HG03066 (cell line): ENCODE data around the gene DIS3L2.
"Not testable (repeated sequence)": the region's sequence is repeated elsewhere in the genome, so short reads cannot be mapped to it uniquely, and the experiment has no call there.

Source experiments
- ATAC-seq: cut with Tn5 transposase; IDR thresholded peaks from one replicate; pipeline ENCODE4 v1.9.1; 2021; ENCODE audit warnings: low read depth; ENCODE audit not compliant: unreplicated experiment

Gene DIS3L2

GRCh38 chr2:231928481-231928880 is 33.0 kb upstream of the DIS3L2 start:
- no peak for ATAC-seq

- no peak for ATAC-seq
Observed at GRCh38 chr2:231928901-231929725, 32.4 kb upstream of the DIS3L2 start.

DNA sequence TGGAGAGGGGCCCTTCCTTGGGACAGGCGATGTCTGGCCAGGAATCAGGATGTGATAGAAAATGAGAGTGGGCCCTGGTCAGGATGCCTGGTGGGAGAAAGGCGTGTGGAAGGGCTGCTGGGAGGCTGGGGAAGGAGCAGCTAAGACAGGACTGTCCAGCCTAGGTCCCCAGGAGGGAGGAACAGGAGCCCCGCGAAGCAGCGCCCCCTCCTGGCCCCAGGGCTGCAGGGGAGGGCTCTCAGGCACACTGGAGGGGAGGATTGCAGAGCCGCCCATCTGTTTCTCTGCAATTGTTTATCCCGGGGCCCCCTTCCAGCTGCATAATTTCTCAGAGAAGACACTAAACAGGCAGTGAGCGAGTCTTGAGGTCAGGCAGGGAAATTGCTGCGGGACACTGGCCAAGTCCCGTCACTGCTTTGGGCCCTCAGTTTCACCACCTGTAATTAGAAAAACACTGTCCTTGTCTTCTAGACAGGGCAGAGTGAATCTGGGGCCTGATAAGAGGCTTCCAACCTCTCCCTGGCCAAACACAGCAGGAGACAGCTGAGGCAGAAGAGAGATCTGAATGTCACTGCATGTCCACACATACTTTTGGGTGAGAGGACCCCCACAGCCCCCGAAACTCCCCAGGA is 31.4 kb upstream of the DIS3L2 start:
- no peak for ATAC-seq

GRCh38 chr2:231930593-231931281 is 30.8 kb upstream of the DIS3L2 start:
- no peak for ATAC-seq

- ATAC-seq = no peak
Observed at GRCh38 chr2:231931481-231931915, 30.0 kb upstream of the DIS3L2 start.

- no peak for ATAC-seq
Observed at GRCh38 chr2:231932711-231932970, 28.9 kb upstream of the DIS3L2 start.

- no peak for ATAC-seq
Observed at GRCh38 chr2:231932985-231933915, 28.3 kb upstream of the DIS3L2 start.

DNA sequence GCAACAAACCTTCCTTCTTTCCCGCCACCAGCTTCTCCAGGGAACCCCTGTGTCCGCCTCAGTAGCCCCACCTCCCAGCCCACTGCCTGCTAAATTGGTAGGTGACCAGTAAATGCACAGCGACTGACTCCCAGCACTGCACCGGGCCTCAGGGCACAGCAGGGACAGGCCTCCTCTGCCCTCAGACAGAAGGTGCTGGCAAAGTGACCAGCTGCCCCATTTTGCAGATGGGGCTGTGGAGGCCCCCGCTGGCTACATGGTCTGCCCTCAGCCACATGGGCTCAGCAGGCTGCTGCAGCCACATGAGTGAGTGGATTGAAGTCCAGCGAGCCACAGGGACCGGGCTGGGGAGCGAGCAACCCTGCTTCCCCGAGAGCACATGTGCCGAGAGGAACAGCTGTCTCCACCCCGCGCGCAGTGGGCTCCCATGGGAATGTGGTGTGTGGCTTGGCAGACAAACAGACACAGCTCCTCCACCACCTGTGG is 27.6 kb upstream of the DIS3L2 start:
- no peak for ATAC-seq

- no peak for ATAC-seq
Observed at GRCh38 chr2:231934441-231935206, 26.9 kb upstream of the DIS3L2 start.

- ATAC-seq = no peak
Observed at GRCh38 chr2:231935207-231935524, 26.3 kb upstream of the DIS3L2 start.

DNA sequence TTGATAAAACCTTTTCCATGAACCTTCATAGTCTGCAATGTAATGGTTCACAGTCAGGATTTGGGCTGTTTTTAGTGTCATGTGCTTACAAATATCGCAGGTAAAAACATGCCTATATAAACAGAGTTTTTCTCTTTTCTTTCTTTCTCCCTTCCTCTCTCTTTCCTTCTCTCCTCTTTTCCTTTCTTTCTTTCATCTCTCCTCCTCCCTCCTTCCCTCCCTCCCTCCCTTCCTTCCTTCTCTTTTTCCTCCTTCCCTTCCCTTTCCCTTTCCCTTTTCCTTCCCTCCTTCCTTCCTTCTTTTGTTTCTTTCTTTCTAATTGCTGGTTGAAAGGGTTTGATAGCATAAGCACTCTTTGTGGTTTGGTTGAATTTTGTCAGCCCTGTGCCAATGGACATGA is 25.7 kb upstream of the DIS3L2 start:
- no peak for ATAC-seq

GRCh38 chr2:231936491-231936890 is 25.0 kb upstream of the DIS3L2 start:
- no peak for ATAC-seq

DNA sequence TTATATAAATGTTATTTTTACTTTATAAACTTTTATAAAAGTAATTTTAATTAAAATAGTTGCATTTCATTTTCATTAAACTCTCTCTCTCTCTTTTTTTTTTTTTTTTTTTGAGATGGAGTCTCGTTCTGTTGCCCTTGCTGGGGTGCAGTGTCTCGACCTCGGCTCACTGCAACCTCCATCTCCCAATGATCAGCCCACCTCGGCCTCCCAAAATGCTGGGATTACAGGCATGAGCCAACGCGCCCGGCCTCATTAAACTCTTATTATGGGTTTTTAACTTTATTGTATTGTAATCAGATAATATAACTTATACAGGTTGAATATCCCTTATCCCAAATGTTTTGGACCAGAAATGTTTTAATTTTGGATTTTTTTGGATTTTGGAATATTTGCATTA is 24.5 kb upstream of the DIS3L2 start:
- ATAC-seq = no peak

DNA sequence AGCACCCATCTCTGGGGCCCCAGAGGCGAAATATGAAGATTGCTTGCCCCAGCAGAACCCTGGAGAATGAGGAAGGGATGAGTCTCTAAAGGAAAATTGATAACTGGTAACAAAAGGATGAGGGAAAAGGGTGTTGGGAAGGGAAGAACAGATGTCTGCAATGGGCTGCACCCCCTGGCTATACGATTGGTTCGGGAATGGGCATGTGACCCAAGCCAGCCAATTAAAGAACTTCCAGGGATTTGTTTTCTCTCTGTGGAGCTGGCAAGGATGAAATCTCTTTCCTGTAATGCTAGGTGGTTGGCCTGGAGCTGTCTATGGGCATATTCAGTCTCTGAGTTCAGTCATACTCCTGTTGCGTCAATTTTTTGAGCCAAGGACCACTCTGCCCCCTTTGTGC is 22.5 kb upstream of the DIS3L2 start:
- ATAC-seq = no peak

DNA sequence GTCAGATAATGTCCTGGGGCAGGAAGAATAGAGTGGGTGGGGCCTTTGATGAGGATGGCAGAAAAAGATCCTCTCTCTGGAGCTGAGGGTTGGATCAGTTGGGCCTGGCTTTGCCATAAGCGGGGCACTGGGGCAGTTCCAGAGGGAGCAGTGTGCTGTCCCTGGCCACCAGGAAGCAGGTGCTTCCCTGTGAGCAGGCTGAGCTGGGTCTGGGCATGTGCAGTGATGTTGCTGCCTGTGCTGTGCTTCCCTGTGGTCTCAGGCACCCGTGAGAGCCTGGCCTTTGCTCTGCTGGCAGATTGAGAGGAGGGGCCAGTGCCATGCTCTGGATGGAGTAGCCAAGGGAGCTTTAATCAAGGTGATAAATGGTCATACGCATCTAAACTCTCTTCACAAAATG is 20.7 kb upstream of the DIS3L2 start:
- ATAC-seq = no peak

GRCh38 chr2:231941673-231942072 is 19.8 kb upstream of the DIS3L2 start:
- no peak for ATAC-seq

- no peak for ATAC-seq
Observed at GRCh38 chr2:231942180-231942579, 19.3 kb upstream of the DIS3L2 start.

- no peak for ATAC-seq
Observed at GRCh38 chr2:231946241-231946814, 15.2 kb upstream of the DIS3L2 start.

DNA sequence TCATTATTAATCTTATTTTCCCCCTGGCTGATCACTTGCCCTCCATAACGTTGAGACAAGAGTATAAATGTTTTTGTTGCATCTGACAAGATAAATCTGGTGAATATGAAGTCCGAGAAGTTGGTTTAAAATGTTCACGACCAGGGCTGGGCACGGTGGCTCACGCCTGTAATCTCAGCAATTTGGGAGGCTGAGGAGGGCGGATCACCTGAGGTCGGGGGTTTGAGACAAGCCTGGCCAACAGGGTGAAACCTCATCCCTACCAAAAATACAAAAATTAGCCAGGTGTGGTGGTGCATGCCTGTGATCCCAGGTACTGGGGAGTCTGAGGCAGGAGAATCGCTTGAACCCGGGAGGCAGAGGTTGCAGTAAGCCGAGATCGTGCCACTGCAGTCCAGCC is 14.4 kb upstream of the DIS3L2 start:
- ATAC-seq = not testable (repeated sequence)

- ATAC-seq = no peak
Observed at GRCh38 chr2:231947694-231948093, 13.8 kb upstream of the DIS3L2 start.
